HG02678 (cell line): ENCODE data around the gene APP.
"Not testable (repeated sequence)": the region's sequence is repeated elsewhere in the genome, so short reads cannot be mapped to it uniquely, and the experiment has no call there.

Source experiments
- ATAC-seq: cut with Tn5 transposase; IDR thresholded peaks from one replicate; pipeline ENCODE4 v1.9.1; 2021; ENCODE audit warnings: mild to moderate bottlenecking, moderate library complexity; ENCODE audit not compliant: unreplicated experiment

APP gene

GRCh38 chr21:26105819-26106218 is 64.8 kb downstream of the APP start:
- no peak for ATAC-seq

- ATAC-seq: no peak
Observed at GRCh38 chr21:26100573-26100972, 70.0 kb downstream of the APP start.

GRCh38 chr21:26099610-26100219 is 70.9 kb downstream of the APP start:
- no peak for ATAC-seq

GRCh38 chr21:26098772-26099397 is 71.7 kb downstream of the APP start:
- ATAC-seq: no peak

GRCh38 chr21:26097475-26097874 is 73.1 kb downstream of the APP start:
- ATAC-seq: no peak

- no peak for ATAC-seq
Observed at GRCh38 chr21:26096494-26097371, 73.8 kb downstream of the APP start.

- no peak for ATAC-seq
Observed at GRCh38 chr21:26095131-26095530, 75.4 kb downstream of the APP start.

GRCh38 chr21:26093122-26093521 is 77.4 kb downstream of the APP start:
- no peak for ATAC-seq

- no peak for ATAC-seq
Observed at GRCh38 chr21:26091480-26092018, 79.0 kb downstream of the APP start.

GRCh38 chr21:26089730-26090129 is 80.8 kb downstream of the APP start:
- no peak for ATAC-seq

GRCh38 chr21:26087223-26087918 is 83.2 kb downstream of the APP start:
- ATAC-seq: no peak

- ATAC-seq: no peak
Observed at GRCh38 chr21:26085882-26086281, 84.7 kb downstream of the APP start.

- no peak for ATAC-seq
Observed at GRCh38 chr21:26085127-26085526, 85.4 kb downstream of the APP start.

- no peak for ATAC-seq
Observed at GRCh38 chr21:26082549-26082948, 88.0 kb downstream of the APP start.

GRCh38 chr21:26081175-26081760 is 89.3 kb downstream of the APP start:
- ATAC-seq: not testable (repeated sequence)

- ATAC-seq: no peak
Observed at GRCh38 chr21:26080211-26080610, 90.4 kb downstream of the APP start.

- ATAC-seq: no peak
Observed at GRCh38 chr21:26079366-26079765, 91.2 kb downstream of the APP start.

- ATAC-seq: no peak
Observed at GRCh38 chr21:26077521-26077920, 93.0 kb downstream of the APP start.

- ATAC-seq: no peak
Observed at GRCh38 chr21:26072666-26073615, 97.6 kb downstream of the APP start.
